Stimulated activated CD4-positive, alpha-beta T cell treated with anti-CD3 and anti-CD28 coated beads, Interleukin-1b, Interleukin-23, amount 100 ng/mL, for 4 hours (primary cell): ENCODE data around the gene TSPYL1.
A peak's percentile ranks its signal among the peaks of the same experiment; 100 is the strongest.

ENCODE experiments used
- DNase-seq, 2 donors: peaks; one replicate each; pipeline ENCODE4 v3.0.0-alpha.2; 2020; ENCODE audit warnings: low read depth in 2 of 2

TSPYL1 gene

DNA sequence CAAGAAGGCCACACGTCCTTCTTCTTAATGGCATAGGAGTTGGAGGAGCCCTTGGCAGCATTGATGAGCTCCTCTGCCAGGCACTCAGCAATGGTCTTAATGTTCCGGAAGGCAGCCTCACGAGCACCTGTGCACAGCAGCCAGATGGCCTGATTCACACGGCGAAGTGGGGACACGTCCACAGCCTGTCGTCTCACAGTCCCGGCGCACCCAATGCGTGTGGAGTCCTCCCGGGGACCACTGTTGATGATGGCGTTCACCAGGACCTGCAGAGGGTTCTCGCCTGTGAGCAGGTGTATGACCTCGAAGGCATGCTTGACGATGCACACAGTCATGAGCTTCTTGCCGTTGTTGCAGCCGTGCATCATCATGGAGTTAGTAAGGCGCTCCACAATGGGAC, 21.2 kb downstream of the TSPYL1 start:
- no peak for DNase-seq

DNA sequence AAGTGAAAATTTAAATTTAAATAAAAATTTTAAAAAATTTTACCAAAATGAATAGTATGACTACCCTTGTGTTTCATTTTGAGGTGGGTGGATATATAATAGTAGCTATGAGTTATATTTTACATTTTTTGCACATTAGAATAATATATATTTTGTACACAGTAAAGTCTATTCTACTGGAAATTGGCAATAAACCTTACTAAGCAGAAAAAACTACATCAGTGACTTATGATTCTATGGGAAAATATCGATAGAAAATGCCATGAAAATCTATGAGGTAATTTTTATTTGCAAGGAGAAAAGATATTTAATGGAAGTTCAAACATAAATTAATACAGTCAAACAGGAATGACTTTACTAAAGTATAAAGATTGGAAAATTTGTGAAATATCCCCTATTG, 23.0 kb downstream of the TSPYL1 start:
- DNase-seq: no peak

DNA sequence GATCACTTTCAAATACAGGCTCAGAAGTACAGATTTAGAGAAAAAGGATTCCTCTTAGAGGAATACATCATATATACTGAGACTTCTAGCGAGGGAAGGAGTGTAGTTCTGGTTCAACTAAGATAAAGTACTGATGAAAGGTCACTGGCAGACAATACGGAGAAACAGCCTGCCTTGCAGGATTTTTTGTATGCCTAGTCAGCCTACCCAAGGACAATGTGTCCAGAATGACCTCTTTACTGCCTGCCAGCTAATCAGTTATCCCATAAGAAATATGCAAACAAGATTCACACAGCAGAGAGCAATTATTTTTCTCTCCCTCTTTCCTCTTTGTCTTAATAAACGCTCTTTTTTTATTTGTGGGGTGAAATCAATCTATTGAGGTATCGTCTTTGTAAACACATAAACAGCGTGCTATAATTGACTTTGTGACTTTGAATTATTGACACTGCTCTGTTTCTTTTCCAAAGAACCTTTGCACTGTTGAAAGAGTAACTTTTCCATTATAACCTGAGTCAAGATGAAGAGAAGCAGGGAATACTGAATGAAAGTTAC, 24.4 kb downstream of the TSPYL1 start:
- DNase-seq: no peak

DNA sequence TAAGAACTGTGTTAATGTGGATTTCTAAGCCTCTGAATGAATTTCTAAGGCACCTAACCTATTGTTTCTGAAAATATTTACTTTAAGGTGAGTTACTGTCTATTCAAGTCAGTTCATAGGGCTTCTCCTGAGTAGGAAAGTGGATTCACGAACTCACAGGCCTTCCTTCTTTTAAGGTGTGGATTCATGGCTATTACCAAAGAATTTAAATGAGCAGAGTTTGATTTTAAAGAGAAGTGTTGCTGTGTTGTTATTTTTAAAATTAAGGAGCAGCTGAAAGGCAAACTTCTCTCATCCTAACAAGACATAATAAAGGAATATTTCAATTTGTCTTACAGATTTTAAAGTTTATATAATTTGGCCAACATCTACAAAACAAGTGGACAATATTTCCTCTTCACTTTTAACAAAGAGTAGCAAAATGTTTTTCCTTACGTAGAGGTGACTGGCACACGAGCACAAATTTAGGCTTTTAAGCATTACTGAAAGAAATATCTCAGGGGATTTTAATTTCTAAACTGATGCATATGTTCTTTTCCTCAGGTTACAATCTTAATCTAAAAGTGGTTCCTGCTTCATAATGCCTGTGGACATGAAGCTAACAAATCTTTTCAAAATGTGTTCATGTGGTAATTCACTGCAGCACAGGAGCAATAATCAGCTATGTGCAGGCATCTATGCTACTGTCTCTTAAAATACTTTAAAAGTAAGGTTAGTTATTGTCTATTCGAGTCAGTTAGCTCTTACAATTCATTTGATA, 25.3 kb downstream of the TSPYL1 start:
- no peak for DNase-seq

DNA sequence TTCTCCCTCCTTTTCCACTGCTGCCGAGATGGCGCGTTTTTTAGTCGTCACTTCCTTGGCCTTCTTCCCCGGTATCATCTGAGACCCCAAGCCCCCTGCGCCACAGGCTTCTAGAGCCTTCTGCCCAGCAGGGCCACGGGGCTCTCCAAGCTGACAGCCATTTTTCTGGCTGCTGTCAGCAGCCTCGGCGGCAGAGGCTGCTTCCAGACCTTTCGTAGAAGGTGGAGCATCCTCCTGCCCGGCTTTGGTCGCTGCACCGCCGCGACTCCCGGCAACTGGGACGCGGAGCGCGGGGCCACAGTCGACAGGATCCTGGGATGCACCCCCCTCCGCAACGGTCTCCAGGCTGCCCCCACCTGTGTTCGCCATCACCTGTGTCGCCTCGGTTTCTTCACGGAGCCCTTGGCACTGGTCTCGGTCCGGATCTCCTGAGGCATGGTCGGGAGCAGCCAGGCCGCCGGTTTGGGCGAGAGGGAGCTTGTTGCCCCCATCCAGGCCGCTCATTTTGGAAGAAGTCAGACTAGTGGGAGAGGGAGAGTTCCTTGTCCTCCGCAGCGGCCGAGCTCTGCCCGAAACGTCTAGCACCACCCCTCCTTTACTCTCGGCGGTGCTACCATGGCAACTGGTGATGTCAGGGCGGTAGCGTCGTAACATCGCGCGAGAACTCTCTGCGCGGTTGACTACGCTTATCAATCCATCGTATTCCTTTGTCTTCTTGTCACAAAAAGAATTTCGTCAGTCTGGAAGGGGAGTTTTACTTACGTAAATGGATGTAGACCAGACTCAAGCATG, 26.0 kb downstream of the TSPYL1 start, which contains the start of gene TSPYL4:
TSPYL4 (minus strand) TSS at position 571 of the 792 bp plus-strand sequence; CDS start at position 504, 67 bp downstream.
- peak; percentile 78 to 83 for DNase-seq

DNA sequence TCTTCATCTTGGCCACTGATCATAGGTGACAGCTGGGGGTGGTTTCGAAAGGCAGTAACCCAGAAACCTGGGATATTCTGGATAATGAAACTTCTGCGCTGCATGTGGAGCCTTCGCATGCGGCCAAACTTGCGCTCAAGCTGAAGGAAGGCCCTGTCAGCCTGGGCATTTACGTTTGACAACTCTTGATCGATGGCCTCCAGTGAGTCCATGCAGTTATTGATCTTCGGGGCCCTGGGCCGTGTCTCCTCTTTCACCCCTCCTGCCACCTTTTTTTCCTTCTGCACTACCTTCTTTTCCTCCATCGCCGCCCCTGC, 26.6 kb downstream of the TSPYL1 start:
- DNase-seq: no peak

DNA sequence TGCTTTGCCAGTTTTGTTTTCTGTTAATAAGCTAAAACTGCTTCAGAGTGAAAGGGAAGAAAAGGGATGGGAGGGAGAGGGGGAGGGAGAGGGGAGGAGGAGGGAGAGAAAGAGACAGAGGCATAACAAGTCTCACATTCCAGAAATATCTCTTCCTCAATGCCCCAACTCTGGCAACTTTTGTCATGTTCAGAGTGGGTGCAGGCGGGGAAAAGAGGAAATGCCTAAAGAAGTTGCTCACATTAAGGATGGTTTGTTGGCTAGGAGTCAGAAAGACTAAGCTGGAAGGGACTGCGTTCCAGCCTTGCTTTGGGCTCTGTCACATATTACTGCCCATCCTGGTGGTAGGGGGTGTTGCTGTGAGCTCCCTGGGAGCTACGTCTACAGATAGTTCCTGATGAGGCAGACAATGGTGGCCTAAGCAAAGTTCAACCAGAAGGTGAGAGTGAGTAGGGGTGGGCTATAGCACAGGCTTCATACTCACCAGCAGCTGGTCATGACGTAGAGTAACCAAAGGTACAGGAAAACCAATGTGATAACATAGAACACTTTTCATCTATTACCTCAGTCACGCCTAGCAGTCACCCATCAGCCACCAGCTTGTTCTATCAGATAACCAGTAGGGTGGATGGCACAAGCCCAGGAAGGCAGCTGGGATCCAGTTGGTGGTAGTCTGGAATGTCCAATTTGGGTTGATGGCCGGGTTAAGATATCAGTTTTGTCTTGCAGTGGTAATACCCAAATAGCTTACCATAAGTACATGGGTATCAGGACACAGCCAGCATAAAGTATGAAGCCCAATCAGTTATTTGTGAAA, 28.0 kb downstream of the TSPYL1 start:
- no peak for DNase-seq

DNA sequence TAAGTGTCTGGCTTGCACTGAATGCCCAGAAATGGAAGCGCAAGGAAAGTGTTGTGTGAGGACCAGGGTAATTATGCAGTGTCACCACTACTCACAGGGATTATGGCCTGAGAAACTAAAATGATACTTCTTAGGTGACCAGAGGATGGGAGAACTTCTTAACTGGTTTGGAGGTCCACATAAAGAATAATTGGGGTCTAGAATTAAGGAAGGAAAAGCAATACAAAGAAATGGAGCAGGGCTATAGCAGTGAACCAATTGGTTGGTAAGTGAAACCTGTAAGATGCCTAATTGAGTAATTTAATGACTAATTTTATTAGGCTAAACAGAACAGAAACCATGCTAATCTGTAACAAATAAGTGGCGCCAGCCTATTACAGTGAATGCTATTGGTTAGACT, 31.2 kb downstream of the TSPYL1 start:
- DNase-seq: no peak

DNA sequence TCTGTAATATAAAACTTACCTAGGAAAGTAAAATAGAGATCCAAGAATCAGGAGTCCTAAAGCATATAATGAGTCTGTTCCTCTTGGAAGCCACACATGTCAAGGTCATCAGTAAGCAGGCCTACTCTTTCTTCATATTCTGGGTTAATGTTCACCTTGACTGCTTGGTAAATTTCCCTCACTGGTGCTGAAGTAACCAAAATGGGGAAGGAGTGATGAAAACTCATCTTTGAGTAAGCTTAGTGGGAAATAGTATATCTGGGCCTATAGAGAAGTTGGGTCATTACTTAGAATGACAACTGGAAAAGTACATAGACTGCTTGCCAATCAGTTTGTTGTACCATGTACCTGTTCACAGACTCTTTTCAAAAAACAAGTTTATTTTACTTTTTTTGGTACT, 32.4 kb downstream of the TSPYL1 start:
- no peak for DNase-seq

DNA sequence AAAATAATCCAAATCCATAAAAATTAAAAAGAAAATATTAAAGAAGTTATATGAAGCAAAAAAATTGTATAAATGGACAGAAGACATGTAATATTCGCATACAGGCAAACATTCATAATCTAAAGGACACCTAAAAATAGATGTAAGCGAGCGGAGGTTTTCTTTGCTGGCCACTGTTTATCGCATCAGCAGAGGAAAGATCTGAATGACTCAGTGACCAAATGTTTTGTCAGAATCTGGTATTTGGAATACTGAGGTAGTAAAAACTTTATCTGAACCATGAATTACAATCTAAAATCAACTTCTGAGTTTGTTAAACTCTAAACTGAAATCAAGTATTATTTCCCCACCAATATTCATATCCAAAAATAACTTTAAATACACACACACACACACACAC, 33.6 kb downstream of the TSPYL1 start:
- no peak for DNase-seq

DNA sequence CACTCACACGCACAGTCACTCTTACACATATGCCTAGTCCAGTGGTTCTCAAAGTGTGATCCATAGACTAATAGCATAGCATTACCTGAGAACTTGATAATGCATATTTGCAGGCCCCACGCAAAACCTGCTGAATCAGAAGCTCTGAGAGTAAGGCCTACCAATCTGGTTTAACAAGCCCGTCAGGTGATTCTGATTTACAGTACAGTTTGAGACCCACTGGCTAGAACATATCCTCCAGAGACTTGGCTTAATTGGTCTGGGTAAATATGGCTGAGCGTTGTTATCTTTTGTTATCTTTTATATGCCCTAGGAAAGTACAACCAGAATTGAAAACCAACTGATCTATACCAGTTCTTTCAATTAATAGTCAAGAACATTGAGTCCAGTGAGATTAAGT, 35.4 kb downstream of the TSPYL1 start:
- DNase-seq: no peak

DNA sequence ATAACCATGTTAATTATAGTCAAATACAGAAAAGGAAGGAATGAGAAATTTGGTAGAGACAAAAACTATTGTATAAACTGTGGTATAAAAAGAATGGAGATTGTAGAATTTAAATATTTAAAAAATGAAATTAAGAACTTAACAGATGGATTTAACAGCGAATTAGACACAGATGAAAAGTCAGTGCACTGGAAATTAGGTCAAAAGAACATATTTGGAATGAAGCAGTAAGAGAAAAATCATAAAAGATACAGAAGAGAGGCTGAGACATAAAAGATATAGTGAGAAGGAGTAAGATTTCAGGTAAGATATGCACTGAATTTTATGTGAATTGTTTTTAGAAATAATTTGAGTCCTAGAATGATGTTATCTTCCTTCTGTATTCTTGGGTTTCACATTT, 39.9 kb downstream of the TSPYL1 start:
- DNase-seq: no peak

DNA sequence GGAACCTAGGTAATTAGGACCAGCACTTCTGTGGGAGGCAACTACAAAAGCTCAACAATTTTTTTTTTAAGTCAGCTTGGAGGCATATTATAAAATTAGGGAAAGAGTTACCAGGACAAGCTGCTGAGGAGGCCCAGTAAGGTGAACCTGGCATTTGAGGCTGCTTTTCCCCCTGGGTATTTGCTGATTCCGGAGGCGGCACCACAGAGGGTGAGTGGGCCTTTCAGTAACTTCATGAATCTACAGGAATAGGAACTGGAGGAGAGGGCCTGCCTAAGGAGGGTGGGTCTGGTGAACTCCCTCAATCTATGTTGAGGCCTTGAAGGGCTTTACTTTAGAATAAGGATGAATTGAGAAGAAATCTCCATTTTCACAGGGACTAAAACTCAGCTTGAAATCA, 40.5 kb downstream of the TSPYL1 start:
- DNase-seq: no peak

DNA sequence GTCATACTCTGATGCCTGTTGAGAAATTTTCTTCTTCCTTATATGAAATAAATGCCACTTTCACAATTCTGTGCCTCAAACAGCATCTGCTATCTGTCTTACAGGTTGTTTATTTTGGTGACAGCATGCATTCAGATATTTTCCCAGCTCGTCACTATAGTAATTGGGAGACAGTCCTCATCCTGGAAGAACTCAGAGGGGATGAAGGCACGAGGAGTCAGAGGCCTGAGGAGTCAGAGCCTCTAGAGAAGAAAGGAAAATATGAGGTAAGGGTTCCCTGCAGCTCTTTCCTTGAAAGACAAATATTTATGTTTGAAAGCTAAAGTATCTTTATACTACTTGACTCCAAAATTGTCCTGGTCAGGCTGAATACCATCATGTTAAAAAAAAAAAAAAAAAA, 41.6 kb downstream of the TSPYL1 start:
- DNase-seq: no peak

DNA sequence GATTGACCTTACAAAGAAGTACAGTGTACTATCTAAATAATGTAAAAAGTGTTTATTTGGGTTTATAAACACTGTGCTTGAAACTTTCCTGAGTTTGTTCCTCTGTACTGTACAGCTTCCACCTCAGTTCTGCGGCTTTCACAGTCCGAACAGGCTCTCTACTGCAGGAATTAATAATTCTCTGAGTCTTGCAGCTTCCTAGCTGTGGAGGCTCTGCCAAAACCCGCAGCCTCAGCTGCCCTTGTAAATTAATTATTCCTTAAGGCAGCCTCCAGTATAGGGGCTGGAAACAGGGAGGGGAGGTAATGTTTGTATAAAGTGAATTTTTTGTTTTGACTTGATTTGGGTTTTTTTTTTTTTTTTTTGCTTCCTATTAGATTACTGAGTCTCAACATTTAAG, 45.0 kb downstream of the TSPYL1 start:
- no peak for DNase-seq

DNA sequence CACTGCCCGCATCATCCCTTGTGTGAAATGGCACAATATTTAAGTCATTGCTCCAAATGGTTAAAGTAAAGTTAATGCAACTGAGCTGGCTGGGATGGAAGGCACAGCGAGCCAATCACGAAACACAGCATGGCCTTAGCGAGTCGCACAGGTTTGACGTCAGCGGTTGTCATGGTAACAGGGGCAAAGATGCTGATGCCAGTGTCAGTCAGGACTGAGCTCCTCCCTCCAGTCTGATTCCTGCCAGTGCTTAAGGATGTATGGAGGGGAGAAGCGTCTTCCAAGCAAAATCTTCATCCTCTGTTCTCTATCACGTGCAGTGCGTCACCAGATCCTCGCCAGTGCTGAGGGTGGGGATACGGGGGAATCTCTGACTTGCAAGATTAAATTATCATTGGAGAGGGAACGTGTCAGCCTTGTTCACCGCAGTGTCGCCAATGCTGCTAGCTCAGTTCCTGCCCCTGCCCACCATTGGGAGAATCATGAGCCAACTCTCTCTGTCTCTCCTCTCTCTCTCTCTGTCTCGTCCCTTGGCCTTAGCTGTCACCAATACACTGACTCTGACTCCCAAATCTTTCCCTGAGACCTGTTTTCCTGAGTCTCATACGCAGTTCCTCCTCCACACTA, 50.3 kb downstream of the TSPYL1 start:
- DNase-seq: no peak
